Measurements from ENCODE around the gene CGREF1. TPM values are rescaled to one million over a fixed set of nuclear protein-coding genes. Genes with fewer than 3 reads are reported as not detected.
A peak's percentile ranks its signal among the peaks of the same experiment; 100 is the strongest.

Gene CGREF1
- total RNA-seq, 4 donors from 2014 or later: 2.3 to 22.9 (median 9.7) TPM

DNA sequence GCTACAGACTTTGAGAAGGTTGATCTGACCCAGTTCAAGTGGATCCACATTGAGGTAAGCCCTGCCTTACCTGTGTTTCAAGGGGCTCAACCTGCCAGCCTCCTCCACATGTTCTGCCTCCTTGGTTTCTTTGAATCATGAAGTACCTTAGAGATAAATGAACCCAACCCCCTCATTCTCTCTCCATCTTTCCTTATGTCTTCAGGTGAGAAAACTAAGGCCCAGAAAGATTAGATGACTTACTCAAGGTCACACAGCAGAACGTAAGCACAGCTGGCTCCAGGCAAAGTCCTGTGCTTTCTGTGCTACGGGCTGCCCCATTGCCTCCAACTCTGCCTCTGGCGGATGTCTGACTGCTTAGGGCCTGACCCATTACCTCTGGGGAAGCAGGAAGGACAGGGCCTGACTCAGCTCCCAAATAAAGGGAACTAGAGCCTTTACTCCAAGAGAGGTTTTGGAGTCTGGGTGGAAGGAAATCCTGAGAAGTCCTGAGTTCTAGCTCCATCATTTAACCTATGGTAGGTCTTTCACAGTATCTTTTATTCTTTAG, 22.1 kb downstream of the CGREF1 start:
- Histone ChIP-seq H3K27ac (no peak overlapping the region), H3K36me3 (no peaks in the 10 kb centered on the region), H3K27me3 (no peaks in the 10 kb centered on the region), H3K4me1 (no peaks in the 10 kb centered on the region), H3K4me3 (no peak overlapping the region), H3K9me3 (no peaks in the 10 kb centered on the region)
- TF ChIP-seq, protein P1, sequence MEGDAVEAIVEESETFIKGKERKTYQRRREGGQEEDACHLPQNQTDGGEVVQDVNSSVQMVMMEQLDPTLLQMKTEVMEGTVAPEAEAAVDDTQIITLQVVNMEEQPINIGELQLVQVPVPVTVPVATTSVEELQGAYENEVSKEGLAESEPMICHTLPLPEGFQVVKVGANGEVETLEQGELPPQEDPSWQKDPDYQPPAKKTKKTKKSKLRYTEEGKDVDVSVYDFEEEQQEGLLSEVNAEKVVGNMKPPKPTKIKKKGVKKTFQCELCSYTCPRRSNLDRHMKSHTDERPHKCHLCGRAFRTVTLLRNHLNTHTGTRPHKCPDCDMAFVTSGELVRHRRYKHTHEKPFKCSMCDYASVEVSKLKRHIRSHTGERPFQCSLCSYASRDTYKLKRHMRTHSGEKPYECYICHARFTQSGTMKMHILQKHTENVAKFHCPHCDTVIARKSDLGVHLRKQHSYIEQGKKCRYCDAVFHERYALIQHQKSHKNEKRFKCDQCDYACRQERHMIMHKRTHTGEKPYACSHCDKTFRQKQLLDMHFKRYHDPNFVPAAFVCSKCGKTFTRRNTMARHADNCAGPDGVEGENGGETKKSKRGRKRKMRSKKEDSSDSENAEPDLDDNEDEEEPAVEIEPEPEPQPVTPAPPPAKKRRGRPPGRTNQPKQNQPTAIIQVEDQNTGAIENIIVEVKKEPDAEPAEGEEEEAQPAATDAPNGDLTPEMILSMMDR (IDR thresholded peaks at IDR 0.05): no peak
- no peak for TF ChIP-seq POLR2A (IDR thresholded peaks at IDR 0.05)
- DNase-seq: no peak
- intact Hi-C loops (cut with DNase I; ENCODE audit: low total_unique reads): loop anchor here (5.0 kb wide), 1 partner anchor 110 kb away; no protein-coding TSS in a partner anchor

DNA sequence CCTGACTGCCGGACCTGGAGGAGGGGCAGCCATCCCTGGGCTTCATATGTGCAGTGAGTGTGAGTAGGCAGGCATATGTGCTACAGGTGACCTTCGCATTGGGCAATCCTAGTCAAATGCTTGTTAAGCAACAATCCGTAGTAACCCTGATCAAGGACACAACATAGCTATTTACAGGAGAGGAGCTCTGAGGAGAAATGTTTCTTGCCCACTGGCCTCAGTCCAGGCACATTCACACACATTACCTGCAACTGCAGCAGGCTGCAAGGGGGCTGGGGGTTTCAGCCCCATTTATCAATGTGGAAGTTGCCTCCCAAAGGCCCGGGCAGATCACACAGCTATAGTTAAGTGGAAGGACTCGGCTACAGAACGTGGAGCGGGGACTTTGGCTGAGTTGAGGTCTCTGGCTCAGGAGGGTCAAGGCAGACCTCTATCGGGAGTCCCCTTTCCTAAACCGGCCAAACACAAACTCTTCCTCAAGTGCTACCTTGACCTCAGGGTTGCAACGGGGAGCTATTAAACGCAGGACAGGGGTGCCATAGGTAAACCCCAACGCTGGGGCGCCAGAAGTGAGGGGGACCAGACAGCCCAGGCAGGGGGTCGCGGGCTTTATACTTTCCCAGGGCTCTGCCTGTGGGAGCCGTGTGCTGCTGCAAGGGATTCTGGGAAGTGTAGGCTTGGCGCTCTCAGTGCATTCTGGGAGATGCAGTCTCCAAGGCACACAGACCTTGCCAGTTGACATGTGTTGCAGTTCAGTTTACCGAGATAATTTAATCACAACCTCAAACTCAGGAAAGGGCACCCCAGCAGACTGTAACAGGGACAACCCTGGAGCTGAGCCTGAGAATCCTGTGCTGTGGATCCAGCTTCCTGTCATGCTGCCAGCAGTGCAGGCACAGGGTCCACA, 22.9 kb downstream of the CGREF1 start:
- Histone ChIP-seq H3K27ac (no peak overlapping the region), H3K4me3 (peak overlapping the region; percentile 13 to 17), H3K9me3 (no peaks in the 10 kb centered on the region), H3K36me3 (no peaks in the 10 kb centered on the region), H3K4me1 (no peaks in the 10 kb centered on the region), H3K27me3 (no peaks in the 10 kb centered on the region)
- intact Hi-C loops (cut with DNase I; ENCODE audit: low total_unique reads): loop anchor here (5.0 kb wide), 1 partner anchor 111 kb away; no protein-coding TSS in a partner anchor
- no peak for TF ChIP-seq POLR2A (IDR thresholded peaks at IDR 0.05)
- TF ChIP-seq, protein P1 (IDR thresholded peaks at IDR 0.05): no peak
- DNase-seq: peak; percentile 52 to 70

DNA sequence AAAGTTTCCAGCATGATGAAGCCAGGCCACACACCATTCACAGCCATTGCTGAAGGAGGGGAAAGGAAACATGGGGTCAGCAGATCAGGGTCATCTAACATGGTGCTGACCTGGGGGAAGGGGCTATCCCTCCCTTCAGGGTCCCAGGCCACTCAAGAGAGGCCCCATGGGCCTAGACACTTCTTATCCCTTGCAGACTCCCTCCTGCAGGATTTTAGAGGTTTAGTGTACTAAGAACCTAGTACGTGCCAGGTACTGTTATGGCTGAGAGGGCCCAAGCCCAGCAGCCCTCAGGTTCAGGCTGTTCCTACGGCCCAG, 23.5 kb downstream of the CGREF1 start:
- DNase-seq: no peak
- intact Hi-C loops (cut with DNase I; ENCODE audit: low total_unique reads): loop anchor here (5.0 kb wide), 1 partner anchor 112 kb away; no protein-coding TSS in a partner anchor
- Histone ChIP-seq H3K27ac (no peak overlapping the region), H3K27me3 (no peaks in the 10 kb centered on the region), H3K36me3 (no peaks in the 10 kb centered on the region), H3K9me3 (no peaks in the 10 kb centered on the region), H3K4me1 (no peaks in the 10 kb centered on the region), H3K4me3 (no peak overlapping the region)
- no peak for TF ChIP-seq POLR2A (IDR thresholded peaks at IDR 0.05)
- TF ChIP-seq, protein P1 (IDR thresholded peaks at IDR 0.05): no peak

DNA sequence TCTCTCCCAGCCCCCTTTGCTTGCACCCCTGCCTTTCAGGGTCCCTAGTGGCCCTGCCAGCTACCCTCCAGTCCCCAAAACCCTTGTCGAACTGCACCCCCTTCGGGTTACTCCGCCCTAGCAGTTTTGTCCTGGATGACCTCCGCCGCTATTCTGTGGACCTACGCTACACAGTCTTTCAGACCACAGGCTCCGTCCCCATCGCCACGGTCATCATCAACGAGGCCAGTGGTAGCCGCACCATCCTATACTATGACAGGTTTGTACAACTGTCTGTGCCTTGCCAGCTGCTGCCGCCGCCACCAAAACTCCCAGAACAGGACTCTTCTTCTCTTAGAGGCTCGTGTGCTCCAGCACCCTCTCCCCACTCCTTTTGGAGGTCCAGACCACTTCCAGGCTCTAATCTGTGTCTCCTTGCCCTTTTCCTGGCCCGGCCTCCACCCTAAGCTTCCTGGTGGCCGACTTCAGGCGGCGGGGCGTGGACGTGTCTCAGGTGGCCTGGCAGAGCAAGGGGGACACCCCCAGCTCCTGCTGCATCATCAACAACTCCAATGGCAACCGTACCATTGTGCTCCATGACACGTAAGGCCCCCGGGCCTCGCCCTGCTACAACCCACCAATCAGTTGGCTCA, 24.5 kb downstream of the CGREF1 start:
- Histone ChIP-seq H3K27ac (no peak overlapping the region), H3K36me3 (no peaks in the 10 kb centered on the region), H3K4me3 (no peak overlapping the region), H3K27me3 (no peaks in the 10 kb centered on the region), H3K4me1 (no peaks in the 10 kb centered on the region), H3K9me3 (no peaks in the 10 kb centered on the region)
- TF ChIP-seq POLR2A (IDR thresholded peaks at IDR 0.05): no peak
- TF ChIP-seq, protein P1 (IDR thresholded peaks at IDR 0.05): no peak
- intact Hi-C loops (cut with DNase I; ENCODE audit: low total_unique reads): no loop called here
- DNase-seq: no peak

Data from uterus (tissue), 4 donors.